ENCODE data around the gene AKT1.
"Not testable (repeated sequence)": the region's sequence is repeated elsewhere in the genome, so short reads cannot be mapped to it uniquely, and the experiment has no call there.

AKT1 gene

DNA sequence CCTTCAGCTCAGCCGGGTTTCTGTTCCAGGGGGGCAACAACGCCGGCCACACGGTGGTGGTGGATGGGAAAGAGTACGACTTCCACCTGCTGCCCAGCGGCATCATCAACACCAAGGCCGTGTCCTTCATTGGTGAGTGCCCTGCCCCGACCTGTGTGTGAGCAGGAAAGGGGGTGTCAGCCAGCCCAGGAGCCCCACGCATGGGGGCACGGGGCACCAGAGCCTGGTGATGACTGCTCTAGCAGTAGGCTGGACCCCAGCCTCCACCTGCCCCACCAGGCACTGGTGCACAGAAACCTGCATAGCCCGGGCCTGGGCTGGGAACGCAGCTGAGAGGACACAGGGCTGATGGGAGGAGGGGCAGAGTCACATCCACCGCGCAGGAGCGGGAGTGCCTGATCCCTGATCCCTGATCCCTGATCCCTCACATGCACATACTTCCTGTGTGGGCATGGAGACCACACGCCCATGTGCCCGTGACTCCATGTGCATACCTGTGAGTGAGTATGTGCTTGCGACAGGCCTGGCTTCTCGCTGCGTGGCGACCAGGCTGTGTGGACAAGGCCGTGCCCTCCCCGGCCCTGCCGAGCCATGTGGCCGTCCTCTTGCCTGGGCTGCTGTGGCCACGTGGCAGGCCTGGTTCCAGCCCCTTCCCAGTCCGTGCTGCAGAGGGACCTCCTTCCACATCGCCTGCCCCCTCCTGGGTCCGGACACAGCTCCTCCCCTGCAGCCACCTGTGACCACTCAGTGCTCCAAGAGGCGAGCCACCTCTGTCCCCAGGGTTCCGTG is 60.4 kb downstream of the AKT1 start:
- no peak for DNase-seq

- no peak for DNase-seq
These were observed 61.0 kb downstream of the AKT1 start for GRCh38 chr14:104734601-104734990.

DNA sequence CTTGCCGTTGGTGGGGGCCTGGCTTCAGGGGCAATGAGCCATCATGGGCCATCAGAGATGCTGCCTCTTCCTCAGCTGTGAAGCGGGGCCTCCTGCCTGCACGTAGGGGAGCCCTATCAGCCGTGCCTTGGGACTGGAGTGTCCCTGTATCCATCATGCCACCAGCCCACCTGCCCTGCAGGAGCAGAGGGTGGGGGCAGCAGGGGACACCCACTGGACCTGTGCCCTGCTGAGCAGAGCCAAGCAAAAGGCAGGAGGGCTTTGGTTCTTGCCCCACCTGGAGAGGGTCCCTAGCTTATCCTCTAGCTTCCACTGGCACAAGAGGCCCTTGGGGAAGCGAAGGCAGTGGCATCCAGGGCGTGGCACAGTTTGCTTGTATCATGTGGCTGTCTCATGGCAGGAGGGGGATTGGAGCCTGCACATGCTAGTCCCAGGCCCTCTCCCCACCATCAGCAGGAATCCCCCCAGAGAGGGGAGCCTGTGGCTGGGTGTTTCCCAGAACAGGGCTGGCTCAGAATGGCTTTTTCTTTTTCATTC is 61.4 kb downstream of the AKT1 start:
- DNase-seq, result no peak

- no peak for DNase-seq
These were observed 62.4 kb downstream of the AKT1 start for GRCh38 chr14:104732931-104733681.

- DNase-seq, result no peak
These were observed 63.2 kb downstream of the AKT1 start for GRCh38 chr14:104732355-104732804.

- no peak for DNase-seq
These were observed 63.9 kb downstream of the AKT1 start for GRCh38 chr14:104731320-104732294.

GRCh38 chr14:104730487-104730886 is 65.1 kb downstream of the AKT1 start:
- DNase-seq, result no peak

DNA sequence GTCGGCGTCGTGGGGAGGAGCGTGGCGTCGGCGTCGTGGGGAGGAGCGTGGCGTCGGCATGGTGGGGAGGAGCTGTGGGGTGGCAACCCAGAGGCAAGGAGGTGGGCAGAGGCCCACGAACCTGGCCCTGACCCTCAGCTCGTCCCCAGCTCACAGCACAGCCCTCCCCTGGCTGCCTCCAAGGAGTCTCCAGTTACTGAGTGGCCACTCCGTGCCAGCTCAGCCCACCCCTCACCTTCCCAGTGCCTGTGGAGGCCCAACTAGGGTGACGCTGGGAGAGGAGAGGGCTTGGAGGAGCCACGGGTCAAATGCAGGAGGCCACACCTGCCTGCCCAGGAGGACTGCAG is 65.7 kb downstream of the AKT1 start:
- DNase-seq, result no peak

GRCh38 chr14:104729176-104729834 is 66.2 kb downstream of the AKT1 start:
- DNase-seq, result not testable (repeated sequence)

DNA sequence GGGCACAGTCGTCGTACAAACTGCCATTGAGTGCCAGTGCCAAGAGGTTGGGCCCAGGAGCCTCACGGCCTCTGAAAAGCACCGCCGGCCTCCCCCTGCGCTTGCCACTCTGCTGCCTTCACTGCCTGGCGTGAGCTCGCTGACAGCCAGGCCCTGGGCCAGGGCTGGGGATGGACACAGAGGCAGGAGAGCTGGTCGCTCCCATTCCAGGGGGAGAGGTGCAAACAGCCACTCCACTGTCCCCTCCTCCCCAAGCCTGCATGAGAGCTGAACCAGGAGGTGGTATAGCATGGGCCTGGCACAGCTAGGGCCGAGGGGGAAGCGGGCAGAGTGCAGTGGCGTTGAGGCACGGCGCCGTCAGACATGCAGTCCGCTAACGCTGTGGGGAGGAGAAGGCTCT is 66.9 kb downstream of the AKT1 start:
- DNase-seq, result no peak

GRCh38 chr14:104726600-104727451 is 68.7 kb downstream of the AKT1 start:
- no peak for DNase-seq

DNA sequence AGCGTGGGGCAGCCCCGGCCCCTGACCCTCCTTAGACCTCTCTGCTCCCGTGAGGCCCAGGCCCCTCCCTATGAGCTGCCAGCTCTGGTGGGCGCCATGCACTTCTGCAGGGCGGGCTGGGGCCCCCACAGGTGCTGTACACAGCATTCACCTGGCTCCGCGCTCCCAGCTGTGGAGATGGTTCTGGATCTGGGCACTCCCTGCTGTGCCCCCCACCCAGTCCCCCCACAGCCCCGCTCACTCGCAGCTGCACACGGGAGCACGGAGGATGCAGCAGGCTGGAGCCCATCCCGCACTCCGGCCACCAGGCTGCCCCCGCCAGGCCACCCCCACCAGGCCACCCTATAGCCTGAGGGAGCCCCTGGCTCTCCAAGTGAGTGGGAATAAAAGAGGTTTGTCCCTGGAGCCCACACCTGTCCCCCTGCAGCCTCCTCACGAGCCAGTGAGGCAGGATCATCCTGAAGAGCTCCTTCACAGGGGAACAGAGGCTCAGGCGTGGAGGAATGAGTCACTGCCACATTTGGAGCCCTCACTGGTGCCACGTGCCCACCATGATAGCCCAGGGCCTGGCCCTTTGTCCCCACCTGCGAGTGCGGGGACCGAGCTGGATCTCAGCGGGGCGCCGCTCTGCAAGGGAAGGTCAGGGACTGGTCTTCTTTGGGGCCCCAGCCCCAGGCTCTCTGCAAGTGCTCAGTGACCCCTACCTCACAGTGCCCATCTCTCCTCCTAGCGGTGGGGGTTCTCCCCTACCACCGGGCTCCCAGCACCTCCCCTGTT is 69.6 kb downstream of the AKT1 start:
- no peak for DNase-seq

DNA sequence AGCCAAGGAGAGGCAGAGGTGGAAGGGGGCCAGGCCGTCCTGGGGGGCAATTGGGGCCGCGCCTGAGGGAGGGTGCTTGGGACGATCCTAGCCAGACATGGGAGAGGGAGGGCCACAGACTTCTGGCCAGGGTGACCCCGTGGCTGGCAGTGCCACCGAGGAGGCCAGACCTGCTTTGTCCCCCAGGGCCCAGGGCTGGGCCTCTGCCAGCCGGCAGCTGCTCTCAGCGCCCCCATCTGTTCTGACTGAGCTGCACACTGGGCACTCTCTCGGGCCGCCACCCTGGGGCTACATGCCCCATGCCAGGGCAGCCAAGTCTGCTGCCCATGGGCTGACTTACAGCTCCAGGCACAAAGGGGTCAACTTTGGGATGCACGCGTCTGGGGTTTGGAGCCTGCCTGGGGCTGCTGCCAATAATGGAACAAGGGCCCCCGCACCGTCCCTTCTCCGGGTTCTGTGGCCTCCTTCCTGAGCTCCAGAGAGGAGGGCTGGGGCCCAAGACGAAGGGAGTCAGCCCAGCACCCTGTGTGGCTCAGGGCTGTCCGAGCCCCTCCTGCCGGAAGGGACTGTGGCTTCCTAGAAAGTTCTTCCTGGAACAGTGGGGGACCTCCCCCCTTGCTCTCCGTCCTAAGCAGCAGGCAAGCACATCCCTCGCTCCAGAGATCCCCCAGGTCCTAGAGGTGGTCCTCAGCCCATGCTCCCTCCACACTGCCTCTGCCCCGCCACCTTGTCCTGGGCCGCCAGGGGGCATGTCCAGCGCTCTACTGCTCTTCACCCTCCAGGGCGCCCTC is 70.4 kb downstream of the AKT1 start:
- no peak for DNase-seq

- DNase-seq, result no peak
These were observed 71.1 kb downstream of the AKT1 start for GRCh38 chr14:104724407-104724980.

GRCh38 chr14:104723651-104724406 is 71.7 kb downstream of the AKT1 start, which contains the start of gene ADSS1:
TSS of gene ADSS1 (plus strand) at chr14:104724229. CDS start at chr14:104724271, 42 bp downstream.
- peak; percentile 33 for DNase-seq

GRCh38 chr14:104722938-104723650 is 72.5 kb downstream of the AKT1 start:
- peak; percentile 64 for DNase-seq
